BJ (cell line): ENCODE data around the gene FAM180A. TPM values are rescaled to one million over a fixed set of nuclear protein-coding genes. Genes with fewer than 3 reads are reported as not detected.
"Not testable (repeated sequence)": the region's sequence is repeated elsewhere in the genome, so short reads cannot be mapped to it uniquely, and the experiment has no call there.

Experiments
- CTCF ChIA-PET: fragments of 350-600 bp; formaldehyde crosslinking; extraction: SDS; loops from one replicate; lab custom pipeline; 2021; ENCODE audit warnings: antibody characterized with exemption, inconsistent platforms; lab: Yijun Ruan, JAX
- POLR2A ChIA-PET: fragments of 300-600 bp; sonication (Branson Sonifier 250); formaldehyde crosslinking; extraction: SDS; loops from one replicate; lab custom pipeline; 2021; ENCODE audit warnings: antibody characterized with exemption; lab: Charles Lee
- DNase-seq: peaks from one replicate; pipeline ENCODE4 v3.0.0-alpha.2; 2011; ENCODE audit warnings: low read depth
- H3K27me3 ChIP-seq: 2 replicates; pipeline ENCODE4 v1.6.0; 2011; ENCODE audit warnings: low read length; ENCODE audit not compliant: control insufficient read depth, insufficient read depth
- H3K36me3 ChIP-seq: 2 replicates; pipeline ENCODE4 v1.5.1; 2011; ENCODE audit warnings: low read length; ENCODE audit not compliant: control insufficient read depth, insufficient read depth
- H3K4me3 ChIP-seq: 2 replicates; pipeline ENCODE4 v1.5.1; 2011; ENCODE audit warnings: low read depth, mild to moderate bottlenecking, control low read depth, low read length
- CTCF ChIP-seq: IDR thresholded peaks from 2 replicates; pipeline ENCODE4 v1.5.1; 2011; ENCODE audit warnings: low read depth, mild to moderate bottlenecking, control low read depth, inconsistent platforms, low read length, moderate library complexity; ENCODE audit not compliant: insufficient read depth
- polyA plus RNA-seq: library from polyadenylated mRNA; depleted of rRNA; stranded (reverse); fragments of >200 nt; gene quantifications from 2 replicates; pipeline ENCODE4 v1.2.3, GENCODE V29; 2011

The FAM180A gene
- polyA plus RNA-seq, 1 experiment, result 2.1 TPM

DNA sequence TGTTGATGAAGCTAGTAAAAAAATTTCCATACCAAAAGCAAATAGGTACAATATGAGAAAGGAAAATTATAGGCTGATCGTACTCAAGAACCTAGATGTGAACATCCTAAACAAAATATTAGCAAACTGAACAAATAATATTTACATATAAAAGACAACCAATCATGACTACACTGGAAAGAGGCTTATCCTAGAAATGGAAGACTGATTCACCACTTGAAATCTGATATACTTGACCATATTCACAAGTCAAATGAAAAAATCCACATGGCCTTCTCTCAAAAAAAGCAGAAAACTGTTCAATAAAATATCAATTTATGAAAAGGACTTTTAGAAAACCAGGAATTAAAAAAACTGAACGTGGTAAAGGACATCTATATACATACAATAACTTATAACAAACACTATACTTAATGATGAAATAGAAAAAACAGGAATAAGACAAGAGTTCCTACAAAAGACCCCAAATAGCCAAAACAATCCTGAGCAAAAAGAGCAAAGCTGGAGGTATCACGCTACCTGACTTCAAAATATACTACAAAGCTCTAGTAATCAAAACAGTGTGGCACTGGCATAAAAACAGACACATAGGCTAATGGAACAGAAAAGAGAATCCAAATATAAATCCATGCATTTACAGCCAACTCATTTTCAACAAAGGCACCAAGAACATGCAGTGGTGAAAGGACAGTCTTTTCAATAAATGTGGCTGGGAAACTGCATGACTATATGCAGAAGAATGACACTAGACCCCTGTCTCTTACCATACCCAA lies 29.2 kb upstream of the FAM180A start:
- H3K27me3 ChIP-seq, result no peaks in the 10 kb centered on the region; the same call in 1 of the 2 replicates
- H3K36me3 ChIP-seq, result no peaks in the 10 kb centered on the region
- no peak for DNase-seq
- H3K4me3 ChIP-seq, result no peak overlapping the region
- no peak for TF ChIP-seq CTCF
- POLR2A ChIA-PET, result no interaction called here
- CTCF ChIA-PET, result interaction anchor here (1.2 to 1.7 kb wide), 2 partner anchors 9 to 133 kb away, joined by 3 to 4 read pairs; no protein-coding TSS in a partner anchor

- POLR2A ChIA-PET, H3K36me3 ChIP-seq, H3K4me3 ChIP-seq, H3K27me3 ChIP-seq, DNase-seq: not testable (repeated sequence)
- CTCF ChIA-PET, result interaction anchor here (0.7 to 1.7 kb wide), 2 partner anchors 10 to 1140 kb away, joined by 3 to 4 read pairs; no protein-coding TSS in a partner anchor
Observed at GRCh38 chr7:135775915-135776314, 27.3 kb upstream of the FAM180A start.

DNA sequence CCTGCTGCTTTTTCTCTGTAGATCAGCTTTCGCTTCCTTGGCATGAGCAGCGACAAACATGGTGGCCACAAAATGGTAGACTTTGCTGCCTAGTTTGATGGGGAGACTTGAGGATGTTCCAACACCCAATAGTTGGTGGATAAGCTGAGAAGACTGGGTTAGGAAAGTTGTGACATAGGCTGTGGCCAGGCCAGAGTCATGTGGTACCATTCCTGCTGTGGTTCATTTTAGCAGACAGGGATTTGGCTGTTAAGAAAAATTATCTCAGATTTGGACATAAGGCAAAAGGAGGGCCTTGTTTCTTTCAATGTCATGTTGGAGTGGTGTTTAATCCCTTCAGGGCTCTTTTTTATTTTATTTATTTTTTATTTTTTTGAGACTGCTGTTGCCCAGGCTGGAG lies 26.6 kb upstream of the FAM180A start:
- Histone ChIP-seq H3K4me3 (no peak overlapping the region), H3K27me3 (no peaks in the 10 kb centered on the region), H3K36me3 (no peaks in the 10 kb centered on the region)
- no peak for DNase-seq
- POLR2A ChIA-PET, result no interaction called here
- CTCF ChIA-PET, result interaction anchor here (2.2 kb wide), 1 partner anchor 23 kb away, joined by 9 read pairs; no protein-coding TSS in a partner anchor
- TF ChIP-seq CTCF, result no peak

DNA sequence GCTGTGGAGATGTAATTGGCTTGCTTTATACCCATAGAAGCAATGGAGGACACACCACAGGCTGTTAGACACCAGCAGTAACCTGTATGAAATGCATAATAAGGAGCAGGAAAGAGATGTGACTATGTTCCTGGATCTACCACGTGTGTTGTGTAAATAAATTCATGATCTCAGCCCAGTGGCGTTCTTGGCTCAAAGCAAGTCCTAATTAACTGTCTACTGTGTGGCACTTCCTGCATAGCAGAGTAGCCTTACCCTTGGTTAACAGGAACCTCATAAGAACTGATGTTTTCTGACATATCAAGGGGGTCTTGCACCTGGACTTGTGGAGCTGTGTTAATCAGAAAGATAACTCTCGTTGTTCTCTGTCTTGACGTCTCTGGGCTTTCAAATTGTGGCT lies 25.7 kb upstream of the FAM180A start:
- Histone ChIP-seq H3K4me3 (no peak overlapping the region), H3K27me3 (no peaks in the 10 kb centered on the region), H3K36me3 (no peaks in the 10 kb centered on the region)
- TF ChIP-seq CTCF, result no peak
- ChIA-PET POLR2A (no interaction called here), CTCF (interaction anchor here (0.6 to 2.2 kb wide), 4 partner anchors 16 to 1388 kb away, joined by 3 to 9 read pairs (median 4); no protein-coding TSS in a partner anchor)
- DNase-seq, result no peak

DNA sequence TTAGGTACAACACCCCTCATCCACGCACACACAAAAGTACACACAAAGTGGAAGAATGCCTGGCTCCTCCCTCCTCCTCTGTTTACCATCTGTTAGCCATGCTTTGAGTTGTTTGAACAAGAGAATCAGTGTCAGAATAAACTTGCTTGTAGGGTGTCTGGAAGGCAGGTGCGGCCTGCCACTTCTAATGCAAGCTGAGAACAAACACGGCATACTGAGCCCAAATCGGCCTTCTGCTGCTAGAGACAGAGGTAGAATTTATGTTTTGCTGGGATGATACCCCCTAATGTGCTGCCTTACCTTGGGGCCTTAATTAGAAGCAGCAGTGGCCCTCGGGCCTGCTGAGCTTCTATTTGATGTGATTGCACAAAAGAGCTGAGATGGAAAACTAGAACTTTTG lies 24.9 kb upstream of the FAM180A start:
- no peaks in the 10 kb centered on the region for H3K36me3 ChIP-seq
- no peaks in the 10 kb centered on the region; the same call in none of the 2 replicates for H3K27me3 ChIP-seq
- POLR2A ChIA-PET, result no interaction called here
- no peak for DNase-seq
- H3K4me3 ChIP-seq, result no peak overlapping the region
- TF ChIP-seq CTCF, result no peak
- CTCF ChIA-PET, result interaction anchor here (0.6 to 2.2 kb wide), 4 partner anchors 16 to 28 kb away, joined by 3 to 9 read pairs (median 4); no protein-coding TSS in a partner anchor
